Activated CD8-positive, alpha-beta memory T cell treated with anti-CD3 and anti-CD28 coated beads for 24 hours (primary cell): Measurements from ENCODE around the gene ZNF638.
A peak's percentile ranks its signal among the peaks of the same experiment; 100 is the strongest.
"Not testable (repeated sequence)": the region's sequence is repeated elsewhere in the genome, so short reads cannot be mapped to it uniquely, and the experiment has no call there.

ENCODE experiments used
- DNase-seq: peaks from one replicate; pipeline ENCODE4 v3.0.0-alpha.2; 2020

The ZNF638 gene

DNA sequence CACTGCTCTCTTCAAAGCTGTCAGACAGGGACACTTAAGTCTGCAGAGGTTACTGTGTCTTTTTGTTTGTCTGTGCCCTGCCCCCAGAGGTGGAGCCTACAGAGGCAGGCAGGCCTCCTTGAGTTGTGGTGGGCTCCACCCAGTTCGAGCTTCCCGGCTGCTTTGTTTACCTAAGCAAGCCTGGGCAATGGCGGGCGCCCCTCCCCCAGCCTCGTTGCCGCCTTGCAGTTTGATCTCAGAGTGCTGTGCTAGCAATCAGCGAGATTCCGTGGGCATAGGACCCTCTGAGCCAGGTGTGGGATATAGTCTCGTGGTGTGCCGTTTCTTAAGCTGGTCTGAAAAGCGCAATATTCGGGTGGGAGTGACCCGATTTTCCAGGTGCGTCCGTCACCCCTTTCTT lies 85.3 kb downstream of the ZNF638 start:
- peak; percentile 65 for DNase-seq

DNA sequence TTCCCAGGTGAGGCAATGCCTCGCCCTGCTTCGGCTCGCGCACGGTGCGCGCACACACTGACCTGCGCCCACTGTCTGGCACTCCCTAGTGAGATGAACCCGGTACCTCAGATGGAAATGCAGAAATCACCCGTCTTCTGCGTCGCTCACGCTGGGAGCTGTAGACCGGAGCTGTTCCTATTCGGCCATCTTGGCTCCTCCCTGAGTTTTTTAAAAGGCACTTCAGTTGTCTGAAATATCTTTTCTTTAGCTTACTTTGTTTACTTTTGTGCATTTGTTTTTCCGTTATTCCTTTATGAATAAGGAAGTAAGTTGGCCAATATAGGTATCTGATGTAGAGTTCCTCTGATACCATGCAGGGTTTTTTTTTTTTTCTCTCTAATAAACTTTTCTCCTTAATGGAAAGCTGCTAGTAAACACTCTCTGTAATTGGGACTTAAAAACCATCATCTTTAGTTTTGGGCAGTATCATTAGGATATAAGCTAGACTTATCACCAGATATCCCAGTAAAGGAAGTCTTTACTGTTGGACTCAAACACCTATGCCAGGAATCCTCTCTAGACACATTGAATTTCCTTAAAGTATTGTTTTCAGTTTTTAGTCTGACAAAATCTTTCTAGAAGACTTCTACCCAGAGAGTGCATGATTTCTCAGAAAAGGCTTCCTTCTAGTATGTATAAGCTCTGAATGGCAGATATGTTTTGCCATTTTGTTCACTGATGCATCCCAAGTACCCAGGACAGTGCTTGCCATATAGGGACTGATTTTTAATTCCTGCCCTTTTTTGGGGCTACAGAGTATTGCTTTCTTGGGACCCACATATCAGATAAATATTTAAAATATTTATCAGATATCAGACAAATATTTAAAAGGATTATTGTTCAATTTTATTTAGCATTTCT lies 86.0 kb downstream of the ZNF638 start:
- no peak for DNase-seq

DNA sequence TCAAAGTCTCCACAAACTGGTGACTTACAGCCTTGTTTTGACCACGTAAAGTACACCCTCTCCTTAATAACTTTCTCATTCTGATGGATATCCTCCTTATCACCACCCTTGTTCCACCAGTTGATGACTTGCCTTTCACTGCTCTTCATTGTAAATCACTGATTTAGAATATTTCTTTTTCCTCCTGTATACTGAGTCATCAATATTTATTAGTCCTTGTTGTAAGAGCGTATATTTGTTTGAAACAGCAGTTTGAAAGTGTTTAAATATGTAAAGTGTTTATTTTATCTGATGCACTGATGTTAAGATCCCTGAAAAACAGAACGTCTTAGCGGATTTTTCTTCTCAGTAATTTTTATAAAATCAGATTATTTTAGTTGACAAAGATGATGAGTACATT lies 87.6 kb downstream of the ZNF638 start:
- DNase-seq = no peak

DNA sequence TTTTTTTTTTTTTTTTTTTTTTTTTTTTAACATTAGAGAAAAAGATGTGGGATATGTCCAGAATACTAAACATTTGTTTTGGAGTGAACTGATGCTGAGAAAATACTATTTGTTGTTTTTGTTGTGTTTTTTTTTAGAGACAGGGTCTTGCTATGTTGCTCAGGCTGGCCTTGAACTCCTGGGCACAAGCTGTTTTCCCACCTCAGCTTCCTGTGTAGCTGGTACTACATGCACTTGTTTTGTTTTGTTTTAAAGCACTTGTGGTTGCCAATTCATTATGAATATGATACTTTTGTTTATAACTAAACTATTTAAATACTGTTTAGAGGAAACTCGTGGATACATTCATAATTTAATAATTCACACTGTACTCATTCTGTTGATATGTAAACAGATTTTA lies 88.4 kb downstream of the ZNF638 start:
- DNase-seq = no peak

DNA sequence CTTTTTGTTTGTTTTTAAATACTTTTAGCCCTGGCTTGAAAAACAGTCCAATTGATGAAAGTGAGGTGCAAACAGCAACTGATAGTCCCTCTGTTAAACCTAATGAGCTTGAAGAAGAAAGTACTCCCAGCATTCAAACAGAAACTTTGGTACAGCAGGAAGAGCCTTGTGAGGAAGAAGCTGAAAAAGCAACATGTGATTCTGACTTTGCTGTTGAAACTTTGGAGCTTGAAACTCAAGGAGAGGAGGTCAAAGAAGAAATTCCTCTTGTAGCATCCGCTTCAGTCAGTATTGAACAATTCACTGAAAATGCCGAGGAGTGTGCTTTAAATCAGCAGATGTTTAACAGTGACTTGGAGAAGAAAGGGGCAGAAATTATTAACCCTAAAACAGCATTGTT lies 91.2 kb downstream of the ZNF638 start:
- DNase-seq = no peak

DNA sequence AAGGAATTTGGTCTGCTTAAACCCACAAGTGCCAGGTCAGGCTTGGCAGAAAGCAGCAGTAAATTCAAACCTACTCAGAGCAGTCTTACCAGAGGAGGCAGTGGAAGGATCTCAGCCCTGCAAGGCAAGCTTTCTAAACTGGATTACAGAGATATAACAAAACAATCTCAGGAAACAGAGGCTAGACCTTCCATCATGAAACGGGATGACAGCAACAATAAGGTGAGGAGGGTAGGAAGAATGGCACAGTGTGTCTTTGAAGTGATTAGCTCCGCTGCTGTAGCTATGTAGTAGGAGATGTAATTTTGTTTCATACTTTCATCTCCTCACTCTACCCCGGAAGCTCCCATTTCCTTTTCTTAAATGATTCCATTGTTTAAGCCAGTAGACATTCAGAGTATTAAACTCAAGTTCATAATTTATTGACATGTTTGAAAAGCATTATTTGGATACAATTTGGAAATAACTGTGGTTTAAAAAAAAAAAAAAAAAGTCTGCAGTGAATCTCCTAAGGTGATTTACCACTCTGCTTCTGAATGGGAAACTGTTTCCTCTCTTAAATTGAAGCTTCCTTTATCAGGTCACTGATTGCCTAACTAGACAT lies 92.3 kb downstream of the ZNF638 start:
- DNase-seq = no peak

DNA sequence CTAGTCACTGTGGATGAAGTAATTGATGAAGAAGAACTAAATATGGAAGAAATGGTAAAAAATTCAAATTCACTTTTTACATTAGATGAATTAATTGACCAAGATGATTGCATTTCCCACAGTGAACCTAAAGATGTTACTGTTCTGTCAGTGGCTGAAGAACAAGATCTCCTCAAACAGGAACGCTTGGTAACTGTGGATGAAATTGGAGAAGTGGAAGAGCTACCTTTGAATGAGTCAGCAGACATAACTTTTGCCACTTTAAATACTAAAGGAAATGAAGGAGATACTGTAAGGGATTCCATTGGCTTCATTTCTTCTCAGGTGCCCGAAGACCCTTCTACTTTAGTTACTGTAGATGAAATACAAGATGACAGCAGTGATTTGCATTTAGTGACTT lies 95.1 kb downstream of the ZNF638 start:
- no peak for DNase-seq

DNA sequence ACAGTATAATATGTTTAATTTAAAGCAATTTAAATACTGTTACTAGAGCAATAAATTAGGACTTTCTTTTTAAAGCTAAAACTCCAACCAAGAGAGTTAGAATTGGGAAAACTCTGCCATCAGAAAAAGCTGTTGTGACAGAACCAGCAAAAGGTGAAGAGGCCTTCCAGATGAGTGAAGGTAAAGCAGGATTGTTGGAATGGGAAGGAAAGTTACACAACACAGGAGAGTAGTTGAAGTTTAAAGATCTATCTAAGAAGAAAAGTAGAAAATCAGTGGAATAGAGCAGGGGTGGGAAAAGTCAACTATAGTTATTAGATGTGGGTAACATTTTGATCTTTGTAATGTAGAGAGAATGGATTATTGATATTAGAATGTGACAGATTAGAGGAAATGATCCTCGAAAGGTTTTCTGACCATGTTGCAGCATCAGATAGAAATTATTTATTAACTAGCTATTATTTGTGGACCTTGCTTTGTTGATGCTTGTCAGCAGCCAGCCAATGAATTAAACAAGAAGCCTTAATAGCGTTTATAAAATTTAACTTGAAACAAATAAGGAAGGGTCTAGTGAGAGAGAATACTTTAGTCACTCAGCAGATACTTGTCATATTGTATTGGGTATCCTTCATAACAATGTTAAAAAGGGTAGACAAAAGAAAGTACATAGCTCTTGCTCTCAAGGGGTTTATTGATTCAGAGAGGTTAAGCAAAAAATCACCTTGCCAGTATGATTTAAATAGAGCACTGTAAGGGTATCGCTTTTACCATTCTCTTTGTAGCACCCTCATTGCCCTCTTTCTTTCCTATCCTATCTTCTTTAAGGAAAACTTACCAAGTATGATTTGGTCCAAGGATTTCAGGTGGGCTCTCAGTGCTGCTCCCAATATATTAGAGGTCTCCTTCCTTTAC lies 97.1 kb downstream of the ZNF638 start:
- DNase-seq = no peak

DNA sequence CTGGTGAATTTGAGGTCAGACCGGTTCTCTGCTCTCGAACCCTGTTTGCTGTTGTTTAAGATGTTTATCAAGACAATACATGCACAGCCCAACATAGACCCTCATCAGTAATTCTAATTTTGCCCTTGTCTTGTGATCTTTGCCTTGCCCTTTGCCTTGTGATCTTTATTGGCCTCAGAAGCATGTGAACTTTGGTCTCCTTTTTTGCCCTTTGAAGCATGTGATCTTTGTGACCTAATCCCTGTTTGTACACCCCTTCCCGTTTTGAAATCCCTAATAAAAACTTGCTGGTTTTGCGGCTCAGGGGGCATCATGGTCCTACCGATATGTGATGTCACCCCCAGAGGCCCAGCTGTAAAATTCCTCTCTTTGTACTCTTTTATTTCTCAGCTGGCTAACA lies 113.6 kb downstream of the ZNF638 start:
- DNase-seq = not testable (repeated sequence)

DNA sequence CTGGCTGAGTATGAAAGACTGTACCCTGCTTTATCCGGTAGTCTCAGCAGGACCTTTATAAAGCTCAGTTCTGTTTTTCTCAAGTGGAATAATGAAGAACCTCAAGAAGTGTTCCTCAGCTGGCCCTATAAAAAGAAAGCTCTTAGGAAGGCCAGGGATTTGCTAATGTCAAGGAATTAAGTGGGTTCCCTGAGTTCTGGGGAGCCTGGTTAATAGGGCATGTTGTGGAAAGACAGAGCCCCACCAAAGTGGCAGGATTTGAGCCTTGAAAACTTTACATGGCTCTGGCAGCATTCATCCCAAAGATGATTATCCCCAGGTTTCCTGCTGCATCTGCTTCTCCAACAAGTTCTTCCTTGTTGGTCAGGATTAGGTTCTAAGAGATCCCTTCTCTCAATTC lies 114.9 kb downstream of the ZNF638 start:
- no peak for DNase-seq

DNA sequence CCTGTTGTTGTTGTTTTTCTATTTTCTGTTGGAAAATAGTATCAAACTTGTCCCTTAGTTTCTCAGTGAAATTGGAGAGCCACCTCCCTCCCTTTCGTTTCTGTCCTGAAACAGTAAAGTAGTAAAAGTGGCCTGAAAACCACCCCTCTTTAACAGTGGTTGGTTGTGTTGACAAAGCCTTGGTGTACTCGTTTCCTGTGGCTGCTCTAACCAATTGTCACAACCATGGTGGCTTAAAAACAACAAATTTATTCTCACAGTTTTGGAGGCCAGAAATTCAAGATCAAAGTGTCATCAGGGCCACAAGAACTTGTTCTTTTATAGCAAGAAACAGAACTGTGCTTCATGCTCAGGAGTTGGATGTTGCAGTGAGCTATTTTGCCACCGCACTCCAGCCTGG lies 117.8 kb downstream of the ZNF638 start:
- no peak for DNase-seq

DNA sequence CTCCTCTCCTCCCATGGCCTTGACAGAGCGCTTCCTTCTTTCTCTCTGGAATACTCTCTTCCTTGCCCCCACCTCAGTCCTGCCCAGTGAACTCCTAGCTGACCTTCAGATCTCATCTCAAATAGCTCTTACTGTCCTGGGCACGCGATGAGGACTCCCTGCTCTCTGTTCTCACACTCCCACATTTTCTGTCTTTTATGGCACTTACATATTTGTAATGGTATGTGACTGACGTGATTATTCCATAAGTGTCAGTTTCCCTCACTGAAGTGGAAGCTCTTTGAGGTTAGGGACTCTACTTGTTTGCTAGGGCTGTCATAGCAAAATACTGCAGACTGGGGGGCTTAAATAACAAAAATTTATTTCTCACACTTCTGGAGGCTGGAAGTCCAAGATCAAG lies 120.1 kb downstream of the ZNF638 start:
- DNase-seq = no peak

DNA sequence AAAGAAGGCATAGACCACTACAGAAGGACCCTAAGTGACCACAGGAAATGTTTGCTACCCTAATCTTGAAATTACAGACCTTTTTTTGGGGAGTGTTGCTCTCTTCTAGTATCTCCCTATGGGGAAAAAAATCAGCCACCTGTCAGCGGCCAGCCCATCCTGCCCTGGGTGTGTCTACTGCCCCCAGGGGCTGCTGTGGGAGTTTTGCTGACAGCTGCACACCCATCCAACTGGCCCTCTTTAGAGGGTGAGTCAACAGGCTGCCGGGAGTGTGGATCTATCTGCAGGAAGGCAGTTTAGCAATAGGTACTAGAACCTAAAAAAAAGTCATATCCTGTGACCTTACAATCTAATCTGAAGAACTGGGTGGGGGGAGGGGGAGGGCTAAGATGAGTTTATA lies 121.0 kb downstream of the ZNF638 start:
- no peak for DNase-seq

DNA sequence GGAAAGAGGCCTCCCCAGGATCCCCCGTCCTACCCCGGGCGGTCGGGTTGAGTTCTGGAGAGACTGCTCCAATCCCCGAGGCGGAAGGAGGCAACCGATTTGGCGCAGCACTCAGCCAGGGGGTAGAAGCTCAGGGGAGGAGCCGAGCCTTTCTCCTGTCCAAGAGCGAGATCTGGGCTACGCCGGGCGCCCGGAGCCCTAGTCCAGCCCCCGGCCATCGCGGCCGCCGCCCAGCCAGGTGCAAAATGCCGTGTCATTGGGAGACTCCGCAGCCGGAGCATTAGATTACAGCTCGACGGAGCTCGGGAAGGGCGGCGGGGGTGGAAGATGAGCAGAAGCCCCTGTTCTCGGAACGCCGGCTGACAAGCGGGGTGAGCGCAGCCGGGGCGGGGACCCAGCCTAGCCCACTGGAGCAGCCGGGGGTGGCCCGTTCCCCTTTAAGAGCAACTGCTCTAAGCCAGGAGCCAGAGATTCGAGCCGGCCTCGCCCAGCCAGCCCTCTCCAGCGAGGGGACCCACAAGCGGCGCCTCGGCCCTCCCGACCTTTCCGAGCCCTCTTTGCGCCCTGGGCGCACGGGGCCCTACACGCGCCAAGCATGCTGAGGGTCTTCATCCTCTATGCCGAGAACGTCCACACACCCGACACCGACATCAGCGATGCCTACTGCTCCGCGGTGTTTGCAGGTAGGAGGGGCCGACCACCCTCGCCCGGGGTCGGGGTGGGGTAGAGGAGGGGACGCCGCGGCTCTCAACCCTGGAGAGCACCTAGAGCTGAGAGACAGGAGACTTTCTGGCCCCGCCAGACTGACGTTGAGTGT lies 122.0 kb downstream of the ZNF638 start, which contains the start of gene DYSF:
Gene DYSF, plus strand, starts transcription at position 158 of the 817 bp plus-strand sequence.
- no peak for DNase-seq

DNA sequence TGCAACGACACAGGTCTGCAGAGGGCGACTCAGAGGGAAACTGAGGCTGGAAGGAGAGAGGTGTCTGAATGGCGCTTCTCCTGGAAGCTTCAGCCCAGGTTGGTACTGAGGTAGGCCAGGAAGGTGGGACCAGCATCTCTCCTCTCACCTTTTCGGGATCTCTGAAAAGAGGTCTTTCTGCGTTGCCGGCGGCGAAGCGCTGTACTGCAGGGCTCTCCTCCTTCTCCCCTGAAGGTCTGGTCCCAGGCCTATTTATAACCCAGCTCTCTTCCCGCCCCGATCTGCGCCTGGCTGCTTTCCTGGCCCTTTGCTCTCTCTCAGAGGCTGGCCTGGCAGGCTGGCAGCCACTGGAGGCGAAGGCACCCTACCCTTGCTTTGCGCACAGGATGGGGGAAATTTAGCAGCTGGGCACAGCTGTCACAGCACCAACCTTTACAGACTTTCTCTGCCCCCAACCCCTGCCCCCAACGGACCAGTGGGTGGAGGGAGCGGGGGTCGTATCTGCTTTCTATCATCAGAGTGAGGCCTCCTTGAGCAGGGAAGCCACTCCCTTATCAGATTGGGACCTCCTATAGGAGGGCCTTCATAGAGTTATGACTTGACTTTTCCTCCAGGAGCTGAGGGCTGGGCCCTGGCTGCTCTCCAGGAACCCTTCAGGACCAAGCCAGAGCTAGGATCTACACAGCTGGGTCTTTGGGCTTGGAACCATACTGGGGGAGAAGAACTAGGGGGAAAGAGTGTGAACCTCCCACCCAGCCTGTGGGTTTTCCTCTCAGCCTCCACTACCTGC lies 122.8 kb downstream of the ZNF638 start:
- DNase-seq = no peak

DNA sequence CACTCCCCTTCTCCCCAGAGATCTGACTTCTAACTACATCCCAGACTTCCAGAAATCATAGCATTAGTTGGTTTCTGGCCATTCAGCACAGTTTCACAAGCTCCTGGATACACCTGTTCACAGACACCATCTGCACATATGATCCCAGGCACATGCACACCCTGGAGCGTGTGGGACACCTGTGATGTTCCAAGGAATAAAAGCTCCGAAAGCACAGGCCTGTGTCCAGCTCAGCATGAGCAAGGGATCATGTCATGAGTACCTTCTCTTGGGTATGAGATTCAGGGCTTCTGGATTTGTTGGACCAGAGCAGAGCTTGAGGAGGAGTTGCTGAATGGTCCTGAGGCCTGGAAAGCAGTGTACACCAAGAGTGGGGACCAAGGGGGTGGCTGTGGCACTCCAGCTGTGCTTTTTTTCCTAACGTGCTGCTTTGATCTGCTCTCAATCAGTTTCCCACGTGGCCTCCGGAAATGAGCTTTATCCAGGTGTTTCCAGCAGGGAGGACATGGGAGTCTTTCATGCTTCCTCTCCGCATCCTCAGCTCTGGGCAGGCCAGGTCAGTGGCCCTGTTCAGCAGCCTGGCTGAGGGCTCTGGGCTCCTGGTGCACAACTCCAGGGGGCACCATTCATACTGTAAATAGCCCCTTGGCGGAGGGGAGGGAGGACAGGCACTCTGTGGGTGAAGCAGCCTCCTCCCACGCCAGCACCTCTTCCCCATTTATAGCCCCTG lies 123.6 kb downstream of the ZNF638 start:
- DNase-seq = no peak

DNA sequence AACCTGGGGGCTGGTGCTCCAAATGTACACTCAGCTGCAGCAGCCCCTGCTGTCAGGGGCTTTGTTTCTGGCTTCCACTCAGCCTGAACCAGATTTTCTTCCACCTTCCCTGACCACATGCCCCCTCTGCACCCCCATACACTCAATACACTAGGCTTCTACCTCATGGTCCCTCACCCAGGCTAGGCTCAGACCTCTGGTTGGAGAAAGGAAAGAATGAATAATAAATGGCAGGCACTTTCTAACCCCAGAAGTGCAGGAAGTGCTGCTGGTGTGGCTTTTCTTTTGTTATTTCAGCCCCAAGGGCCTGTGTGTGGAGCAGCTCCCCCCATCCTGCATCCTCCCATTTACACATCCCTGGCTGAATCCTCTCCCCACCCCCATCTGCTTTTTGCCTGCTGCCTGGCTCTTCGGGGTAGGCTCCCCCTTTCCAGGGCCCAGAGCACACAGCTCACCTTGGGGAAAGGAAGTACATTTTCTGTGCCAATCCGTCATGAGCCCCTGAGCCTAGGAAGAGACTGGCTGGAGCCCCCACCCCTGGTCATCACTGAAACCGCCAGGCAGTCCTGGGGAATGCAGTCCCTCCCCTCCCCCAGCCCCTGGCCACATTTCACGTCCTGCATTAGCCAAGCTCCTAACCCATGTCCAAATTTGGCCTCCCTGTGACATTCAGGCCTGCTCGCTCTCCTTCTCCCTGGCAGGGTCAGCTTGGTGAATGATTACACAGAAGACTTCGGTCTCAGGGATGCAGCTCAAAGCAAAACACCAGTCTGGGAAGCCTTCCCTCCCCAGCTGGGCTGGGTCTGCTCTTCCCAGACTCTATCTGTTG lies 124.4 kb downstream of the ZNF638 start:
- no peak for DNase-seq

DNA sequence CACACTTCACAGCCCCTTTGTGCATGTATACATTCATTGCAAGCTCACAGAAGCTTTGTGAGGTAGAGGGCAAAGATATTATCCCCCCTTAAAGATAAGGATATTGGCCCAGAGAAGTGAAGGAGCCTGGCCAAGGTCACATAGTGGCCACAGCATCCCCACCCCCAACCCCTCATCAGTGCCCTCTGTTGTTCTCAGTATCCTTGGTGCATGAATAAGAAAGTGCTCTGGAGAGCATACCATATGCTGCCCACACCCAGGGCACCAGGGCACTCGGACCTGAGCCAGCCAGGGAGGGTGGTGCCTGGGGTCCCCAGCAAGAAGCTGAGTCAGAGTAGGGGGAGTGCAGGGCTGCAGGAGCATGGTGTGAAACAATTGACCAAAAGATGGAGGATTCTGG lies 125.0 kb downstream of the ZNF638 start:
- DNase-seq = no peak

DNA sequence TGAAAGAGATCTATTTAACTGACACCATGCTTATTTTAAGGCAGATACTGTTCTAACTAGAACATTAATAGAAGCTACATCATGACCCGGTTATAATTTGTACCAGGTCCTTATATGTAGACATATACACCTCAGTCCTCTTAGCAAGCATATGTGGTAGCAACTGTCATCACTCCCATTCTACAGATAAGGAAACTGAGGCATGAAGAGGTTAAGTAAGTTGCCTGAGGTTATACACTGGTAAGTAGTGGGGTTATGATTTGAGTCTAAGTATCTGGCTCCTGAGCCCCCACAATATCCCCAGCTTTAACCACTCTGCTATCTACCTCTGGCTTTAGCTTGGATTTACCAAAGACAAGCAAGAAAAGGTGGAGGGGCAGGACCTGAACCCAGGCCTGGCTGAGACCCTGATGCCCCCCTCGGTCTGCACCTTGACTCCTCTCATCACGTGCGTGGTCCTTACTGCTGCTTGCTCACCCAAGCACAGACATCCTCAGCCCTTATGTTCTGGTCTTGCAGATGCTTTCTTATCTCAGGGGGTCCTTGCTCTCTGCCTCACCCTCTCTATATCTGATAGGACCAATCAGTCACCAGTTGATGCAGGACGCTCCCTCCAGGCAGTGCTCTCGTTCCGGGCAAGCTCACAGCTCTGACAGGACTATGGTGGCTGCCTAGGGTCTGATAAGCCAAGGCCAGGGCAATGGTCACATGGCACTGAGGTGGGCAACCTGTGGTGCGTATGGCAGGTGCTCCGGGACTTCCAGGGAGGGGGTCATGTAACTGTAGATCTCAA lies 125.7 kb downstream of the ZNF638 start:
- no peak for DNase-seq
